Measurements from ENCODE around the gene LIPA. TPM values are rescaled to one million over a fixed set of nuclear protein-coding genes. Genes with fewer than 3 reads are reported as not detected.

The LIPA gene
- total RNA-seq, 2 experiments from 2014 or later = 8.9 to 19.4 TPM

- Histone ChIP-seq H3K9me2 (ENCODE audit: insufficient read depth, low read length) (no peaks in the 10 kb centered on the region), H4K20me1 (ENCODE audit: insufficient read depth, low read length) (no peaks in the 10 kb centered on the region), H3K27ac (ENCODE audit: low read depth, low read length, poor library complexity, severe bottlenecking) (no peak overlapping the region), H3K9me3 (ENCODE audit: low read length) (no peaks in the 10 kb centered on the region), H3K36me3 (ENCODE audit: insufficient read depth, low read length) (no peaks in the 10 kb centered on the region), H3K4me1 (ENCODE audit: insufficient read depth, low read length, poor library complexity, severe bottlenecking) (peaks cover 15% of the 10 kb centered on the region), H3K79me2 (ENCODE audit: insufficient read depth, low read depth, low read length) (no peaks in the 10 kb centered on the region), H2AFZ (ENCODE audit: low read length) (no peak overlapping the region), H3K4me3 (ENCODE audit: low read depth, low read length, poor library complexity, severe bottlenecking) (no peak overlapping the region), H3K4me2 (ENCODE audit: low read length) (no peak overlapping the region)
- ChIA-PET POLR2A (interaction anchor here (0.6 to 0.7 kb wide), 2 partner anchors 17 to 232 kb away, joined by 3 to 4 read pairs; no protein-coding TSS in a partner anchor), CTCF (ENCODE audit: unreplicated experiment) (interaction anchor here (0.6 kb wide), 1 partner anchor 179 kb away, joined by 4 read pairs; no protein-coding TSS in a partner anchor)
- intact Hi-C loops (cut with micrococcal nuclease; ENCODE audit: unreplicated experiment) = no loop called here
- TF ChIP-seq EZH2phosphoT487 (IDR thresholded peaks at IDR 0.05; ENCODE audit: borderline replicate concordance, low read depth, low read length) (0 out of 2 replicates have a peak, but pooled peaks have one; percentile 4), CTCF (conservative IDR thresholded peaks at IDR 0.05; ENCODE audit: low read length) (no peak)
- DNase-seq (ENCODE audit: low spot score) = no peak
- BruUV-seq (replicated peaks) = no TSS peak
Measured at GRCh38 chr10:89207801-89208551, 43.6 kb downstream of the LIPA start.

- ChIA-PET POLR2A (interaction anchor here (0.5 to 0.6 kb wide), 2 partner anchors 232 to 609 kb away, joined by 3 to 4 read pairs; no protein-coding TSS in a partner anchor), CTCF (ENCODE audit: unreplicated experiment) (interaction anchor here (0.6 kb wide), 1 partner anchor 178 kb away, joined by 4 read pairs; no protein-coding TSS in a partner anchor)
- no TSS peak for BruUV-seq (replicated peaks)
- no peak for DNase-seq (ENCODE audit: low spot score)
- H3K9me2 ChIP-seq (ENCODE audit: insufficient read depth, low read length) = no peaks in the 10 kb centered on the region
- TF ChIP-seq EZH2phosphoT487 (IDR thresholded peaks at IDR 0.05; ENCODE audit: borderline replicate concordance, low read depth, low read length) (peak; percentile 36; the same call in 1 of the 2 replicates), CTCF (conservative IDR thresholded peaks at IDR 0.05; ENCODE audit: low read length) (no peak)
- H3K4me3 ChIP-seq (ENCODE audit: low read depth, low read length, poor library complexity, severe bottlenecking) = no peak within 1 kb of the TSS
- no peak within 1 kb of the TSS for H3K27ac ChIP-seq (ENCODE audit: low read depth, low read length, poor library complexity, severe bottlenecking)
- H3K9me3 ChIP-seq (ENCODE audit: low read length) = no peaks in the 10 kb centered on the region
- H4K20me1 ChIP-seq (ENCODE audit: insufficient read depth, low read length) = no peaks in the 10 kb centered on the region
- peak within 1 kb of the TSS; percentile 17; the same call in 1 of the 2 replicates for H3K4me2 ChIP-seq (ENCODE audit: low read length)
- no peaks in the 10 kb centered on the region for H3K36me3 ChIP-seq (ENCODE audit: insufficient read depth, low read length)
- H3K4me1 ChIP-seq (ENCODE audit: insufficient read depth, low read length, poor library complexity, severe bottlenecking) = peaks cover 15% of the 10 kb centered on the region
- intact Hi-C loops (cut with micrococcal nuclease; ENCODE audit: unreplicated experiment) = no loop called here
- H3K79me2 ChIP-seq (ENCODE audit: insufficient read depth, low read depth, low read length) = no peaks in the 10 kb centered on the region
- no peak within 1 kb of the TSS; the same call in 1 of the 2 replicates for H2AFZ ChIP-seq (ENCODE audit: low read length)
Measured at GRCh38 chr10:89207181-89207800, 44.3 kb downstream of the LIPA start, which contains the start of gene CH25H. Gene CH25H, minus strand, starts transcription at chr10:89207317. Its CDS starts 25 bp downstream, at chr10:89207292.
